ENCODE data around the gene MED17.

DNA sequence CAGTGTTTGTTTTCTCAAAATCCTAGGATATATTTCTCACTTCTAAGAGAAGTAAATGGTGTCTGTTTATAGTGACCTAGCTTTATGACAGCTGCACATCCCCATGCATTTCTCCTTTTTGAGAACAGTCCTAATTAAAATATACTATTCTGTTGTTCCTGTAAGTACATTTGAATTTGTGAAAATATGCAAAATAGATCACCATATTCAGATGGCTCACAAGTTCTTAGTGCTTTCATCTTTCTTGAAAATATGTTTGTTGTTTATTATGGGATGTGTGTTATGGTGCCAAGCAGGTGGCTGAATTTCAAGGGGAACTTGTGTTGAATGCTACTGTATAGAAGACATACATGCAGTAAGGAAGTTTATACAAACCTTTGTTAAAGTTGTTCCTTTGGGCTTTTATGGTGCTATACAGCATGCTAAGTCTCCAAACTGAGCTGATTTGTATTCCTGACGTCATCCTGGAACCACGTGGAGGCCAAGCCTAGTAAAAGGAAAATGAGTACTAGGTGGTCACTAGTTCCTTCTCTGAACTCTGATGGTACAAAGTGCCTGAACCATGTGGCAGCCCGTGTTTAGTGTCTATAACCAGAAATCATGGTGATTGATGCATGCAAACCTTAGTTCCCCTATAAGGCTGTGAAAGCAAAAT is 74.2 kb downstream of the MED17 start:
- TF ChIP-seq, protein P1, sequence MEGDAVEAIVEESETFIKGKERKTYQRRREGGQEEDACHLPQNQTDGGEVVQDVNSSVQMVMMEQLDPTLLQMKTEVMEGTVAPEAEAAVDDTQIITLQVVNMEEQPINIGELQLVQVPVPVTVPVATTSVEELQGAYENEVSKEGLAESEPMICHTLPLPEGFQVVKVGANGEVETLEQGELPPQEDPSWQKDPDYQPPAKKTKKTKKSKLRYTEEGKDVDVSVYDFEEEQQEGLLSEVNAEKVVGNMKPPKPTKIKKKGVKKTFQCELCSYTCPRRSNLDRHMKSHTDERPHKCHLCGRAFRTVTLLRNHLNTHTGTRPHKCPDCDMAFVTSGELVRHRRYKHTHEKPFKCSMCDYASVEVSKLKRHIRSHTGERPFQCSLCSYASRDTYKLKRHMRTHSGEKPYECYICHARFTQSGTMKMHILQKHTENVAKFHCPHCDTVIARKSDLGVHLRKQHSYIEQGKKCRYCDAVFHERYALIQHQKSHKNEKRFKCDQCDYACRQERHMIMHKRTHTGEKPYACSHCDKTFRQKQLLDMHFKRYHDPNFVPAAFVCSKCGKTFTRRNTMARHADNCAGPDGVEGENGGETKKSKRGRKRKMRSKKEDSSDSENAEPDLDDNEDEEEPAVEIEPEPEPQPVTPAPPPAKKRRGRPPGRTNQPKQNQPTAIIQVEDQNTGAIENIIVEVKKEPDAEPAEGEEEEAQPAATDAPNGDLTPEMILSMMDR (IDR thresholded peaks at IDR 0.05; ENCODE audit: low read length): no peak
- no peak for TF ChIP-seq EZH2 (optimal IDR thresholded peaks at IDR 0.05; ENCODE audit: low read depth, low read length)

Measured in MM.1S (cell line).